Effector memory CD8-positive, alpha-beta T cell (primary cell): ENCODE measurements around the gene PPP4C.

Source experiments
- ATAC-seq: fragments of 150-1000 bp; cut with Tn5 transposase; replicated peaks from 2 replicates; pipeline ENCODE4 v1.10.0; 2021; ENCODE audit warnings: mild to moderate bottlenecking, moderate library complexity
- DNase-seq, 3 experiments: peaks; one replicate each; pipeline ENCODE4 v3.0.0; 2021
- H3K27ac Mint-ChIP-seq, 2 donors: one replicate each; pipeline ENCODE4 v1.8.0; 2022; ENCODE audit warnings: mild to moderate bottlenecking in 2 of 2, mixed read lengths in 2 of 2, moderate library complexity in 2 of 2
- H3K27me3 Mint-ChIP-seq, 2 donors: one replicate each; pipeline ENCODE4 v1.8.0; 2022; ENCODE audit warnings: mixed read lengths in 2 of 2
- H3K36me3 Mint-ChIP-seq: one replicate; pipeline ENCODE4 v1.8.0; 2022; ENCODE audit warnings: mild to moderate bottlenecking, moderate library complexity, mixed read lengths; ENCODE audit not compliant: insufficient read depth
- H3K4me1 Mint-ChIP-seq, 2 donors: one replicate each; pipeline ENCODE4 v1.8.0; 2022; ENCODE audit warnings: low read depth in 2 of 2, mixed read lengths in 2 of 2
- H3K4me3 Mint-ChIP-seq, 2 donors: one replicate each; pipeline ENCODE4 v1.8.0; 2022; ENCODE audit warnings: mild to moderate bottlenecking in 2 of 2, mixed read lengths in 2 of 2, moderate library complexity in 2 of 2
- H3K9me3 Mint-ChIP-seq, 2 donors: one replicate each; pipeline ENCODE4 v1.8.0; 2022; ENCODE audit warnings: mixed read lengths in 2 of 2

PPP4C gene

DNA sequence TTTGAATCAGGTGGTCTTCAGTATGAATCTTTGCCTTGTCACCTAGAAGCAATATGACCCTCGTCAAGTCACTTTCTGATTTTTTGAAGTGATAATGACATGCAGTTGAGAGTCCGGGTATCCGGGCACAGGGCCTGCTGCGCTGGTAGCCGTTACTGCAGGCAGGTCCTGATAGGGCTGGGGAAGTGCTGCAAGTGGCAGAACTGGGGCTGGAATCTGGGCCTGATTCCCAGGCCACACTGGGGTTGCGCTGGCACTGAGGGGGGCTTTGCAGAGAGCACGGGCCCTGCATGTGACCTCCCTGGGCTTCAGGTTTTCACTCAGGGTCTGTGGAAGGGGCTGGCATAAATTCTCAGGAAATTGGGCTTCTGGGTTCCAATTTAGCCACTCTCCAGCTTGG, 3.0 kb downstream of the PPP4C start:
- DNase-seq (no peak), ATAC-seq (no peak)
- no peaks in the 10 kb centered on the region for H3K9me3 Mint-ChIP-seq
- no peak overlapping the region for H3K4me3 Mint-ChIP-seq
- H3K36me3 Mint-ChIP-seq, result peaks cover 63% of the 10 kb centered on the region
- no peaks in the 10 kb centered on the region for H3K27me3 Mint-ChIP-seq
- peaks cover 33 to 36% of the 10 kb centered on the region in 2 donors for H3K4me1 Mint-ChIP-seq
- H3K27ac Mint-ChIP-seq, result peak overlapping the region in 1 of 2 donors; percentile 87

DNA sequence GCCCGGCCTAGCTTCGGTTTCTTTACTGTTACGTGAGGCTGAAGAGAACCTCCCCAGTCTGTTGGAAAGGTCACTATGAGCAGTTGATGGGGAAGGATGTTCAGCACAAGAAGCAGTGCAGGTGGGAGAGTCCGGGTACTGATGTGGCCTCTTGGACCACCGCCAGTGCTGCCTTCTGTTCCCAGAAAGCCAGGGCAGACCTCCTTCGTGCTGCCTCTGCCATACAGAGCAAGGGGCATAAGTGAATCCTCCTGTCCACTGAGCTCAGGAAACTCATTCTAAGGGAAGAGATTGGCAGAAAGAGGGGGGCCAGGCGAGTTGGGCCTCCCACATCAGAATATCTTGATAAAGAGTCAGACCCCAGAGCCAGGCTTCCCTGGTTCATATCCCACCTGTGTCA, 3.7 kb downstream of the PPP4C start:
- Mint-ChIP-seq H3K9me3 (no peaks in the 10 kb centered on the region), H3K27ac (peak overlapping the region; percentile 8 to 87), H3K36me3 (peaks cover 68% of the 10 kb centered on the region), H3K4me1 (peaks cover 33 to 36% of the 10 kb centered on the region in 2 donors), H3K4me3 (no peak overlapping the region), H3K27me3 (no peaks in the 10 kb centered on the region)
- ATAC-seq, result no peak
- no peak for DNase-seq

DNA sequence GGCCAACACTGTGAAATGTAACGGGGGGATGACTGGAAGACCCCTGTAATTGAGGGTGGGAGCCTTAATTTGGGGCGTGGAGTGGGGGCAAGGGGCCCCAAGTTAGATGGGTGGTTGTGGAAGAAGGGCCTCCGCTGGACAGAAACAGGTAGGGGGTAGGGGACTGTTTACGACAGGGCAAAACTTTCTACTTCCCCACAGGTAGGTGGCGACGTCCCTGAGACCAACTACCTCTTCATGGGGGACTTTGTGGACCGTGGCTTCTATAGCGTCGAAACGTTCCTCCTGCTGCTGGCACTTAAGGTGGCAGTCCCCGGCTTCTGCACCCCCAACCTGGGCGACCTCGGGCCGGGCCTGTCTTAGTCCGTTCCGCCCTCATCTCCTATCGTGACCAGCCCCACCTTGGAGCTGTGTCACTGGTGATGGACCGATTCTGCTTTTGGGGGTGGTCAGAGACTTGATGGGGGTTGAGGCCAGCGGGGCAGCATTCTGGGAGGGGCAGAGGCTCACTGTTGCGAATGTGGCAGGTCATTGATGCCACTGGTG, 6.8 kb downstream of the PPP4C start:
- no peaks in the 10 kb centered on the region for H3K9me3 Mint-ChIP-seq
- peak overlapping the region in 1 of 2 donors; percentile 65 for H3K27ac Mint-ChIP-seq
- no peak for DNase-seq
- H3K27me3 Mint-ChIP-seq, result no peaks in the 10 kb centered on the region
- no peak for ATAC-seq
- peaks cover 13 to 23% of the 10 kb centered on the region in 2 donors for H3K4me1 Mint-ChIP-seq
- no peak overlapping the region for H3K4me3 Mint-ChIP-seq
- peaks cover 75% of the 10 kb centered on the region for H3K36me3 Mint-ChIP-seq

DNA sequence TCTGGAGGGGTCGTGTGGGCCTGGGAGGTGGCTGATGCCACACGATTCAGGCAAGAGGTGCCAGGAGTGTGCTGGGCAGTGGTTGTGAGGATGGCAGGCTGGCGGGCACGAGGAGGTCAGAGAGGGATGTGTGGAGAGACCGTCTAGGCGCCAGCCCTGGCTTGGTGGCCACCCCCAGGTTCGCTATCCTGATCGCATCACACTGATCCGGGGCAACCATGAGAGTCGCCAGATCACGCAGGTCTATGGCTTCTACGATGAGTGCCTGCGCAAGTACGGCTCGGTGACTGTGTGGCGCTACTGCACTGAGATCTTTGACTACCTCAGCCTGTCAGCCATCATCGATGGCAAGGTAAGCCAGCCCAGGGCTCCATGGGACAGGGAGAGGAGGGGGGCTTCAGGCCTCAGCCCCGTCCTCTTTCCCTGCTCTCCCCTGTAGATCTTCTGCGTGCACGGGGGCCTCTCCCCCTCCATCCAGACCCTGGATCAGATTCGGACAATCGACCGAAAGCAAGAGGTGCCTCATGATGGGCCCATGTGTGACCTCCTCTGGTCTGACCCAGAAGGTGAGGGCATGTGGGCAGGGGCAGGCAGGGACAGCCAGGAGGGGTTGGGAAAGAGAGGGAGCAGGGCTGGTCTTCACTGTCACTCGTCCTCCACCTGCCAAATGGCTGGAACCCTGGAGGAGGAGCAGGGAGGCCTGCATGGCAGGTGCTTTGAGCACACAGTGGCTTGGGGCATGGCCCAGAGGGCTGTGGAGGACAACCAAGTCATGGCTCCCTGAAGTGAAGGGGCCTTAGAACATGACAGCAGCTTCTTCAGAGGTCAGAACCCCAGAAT, 7.6 kb downstream of the PPP4C start:
- ATAC-seq, result no peak
- Mint-ChIP-seq H3K27me3 (no peaks in the 10 kb centered on the region), H3K36me3 (peaks cover 72% of the 10 kb centered on the region), H3K9me3 (no peaks in the 10 kb centered on the region), H3K27ac (peak overlapping the region in 1 of 2 donors; percentile 65), H3K4me3 (no peak overlapping the region), H3K4me1 (peaks cover 6 to 16% of the 10 kb centered on the region in 2 donors)
- DNase-seq, result no peak

DNA sequence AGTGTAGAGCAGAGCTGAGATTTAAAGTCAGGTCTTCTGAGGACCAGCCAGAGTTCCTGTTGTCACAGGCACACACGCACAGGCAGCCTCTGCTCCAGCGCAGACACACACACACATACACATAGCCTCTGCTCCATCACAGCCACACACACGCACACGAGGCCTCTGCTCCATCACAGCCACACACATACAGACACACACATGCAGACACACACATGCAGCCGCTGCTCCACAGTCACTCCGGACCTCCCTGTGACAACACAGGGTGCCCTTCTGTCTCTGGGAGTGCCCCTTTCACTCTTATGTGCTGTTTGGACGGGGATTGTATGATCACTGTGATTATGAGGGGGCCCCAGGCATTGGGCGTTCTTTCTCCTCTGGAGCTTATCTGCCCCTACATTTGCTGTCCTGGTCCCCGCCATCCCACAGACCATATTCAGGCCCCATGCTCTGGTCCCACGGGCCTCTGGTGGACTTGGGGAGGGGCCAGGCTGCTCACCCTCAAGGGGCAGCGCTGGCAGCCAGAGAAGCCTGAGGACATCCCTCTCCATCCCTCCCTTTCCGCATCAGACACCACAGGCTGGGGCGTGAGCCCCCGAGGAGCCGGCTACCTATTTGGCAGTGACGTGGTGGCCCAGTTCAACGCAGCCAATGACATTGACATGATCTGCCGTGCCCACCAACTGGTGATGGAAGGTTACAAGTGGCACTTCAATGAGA, 8.5 kb downstream of the PPP4C start:
- Mint-ChIP-seq H3K4me1 (peaks cover 6 to 16% of the 10 kb centered on the region in 2 donors), H3K27me3 (no peaks in the 10 kb centered on the region), H3K4me3 (no peak overlapping the region), H3K27ac (peak overlapping the region in 1 of 2 donors; percentile 26), H3K9me3 (no peaks in the 10 kb centered on the region), H3K36me3 (peaks cover 64% of the 10 kb centered on the region)
- ATAC-seq (no peak), DNase-seq (no peak)

DNA sequence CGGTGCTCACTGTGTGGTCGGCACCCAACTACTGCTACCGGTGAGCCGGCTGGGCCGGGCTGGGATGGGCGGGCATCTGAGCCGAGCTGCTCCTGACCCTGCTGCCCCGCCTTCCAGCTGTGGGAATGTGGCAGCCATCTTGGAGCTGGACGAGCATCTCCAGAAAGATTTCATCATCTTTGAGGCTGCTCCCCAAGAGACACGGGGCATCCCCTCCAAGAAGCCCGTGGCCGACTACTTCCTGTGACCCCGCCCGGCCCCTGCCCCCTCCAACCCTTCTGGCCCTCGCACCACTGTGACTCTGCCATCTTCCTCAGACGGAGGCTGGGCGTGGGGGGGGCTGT, 9.0 kb downstream of the PPP4C start:
- no peaks in the 10 kb centered on the region for H3K27me3 Mint-ChIP-seq
- no peaks in the 10 kb centered on the region for H3K9me3 Mint-ChIP-seq
- ATAC-seq (no peak), DNase-seq (no peak)
- peaks cover 3 to 14% of the 10 kb centered on the region in 2 donors for H3K4me1 Mint-ChIP-seq
- no peak overlapping the region for H3K4me3 Mint-ChIP-seq
- H3K27ac Mint-ChIP-seq, result peak overlapping the region in 1 of 2 donors; percentile 26
- peaks cover 58% of the 10 kb centered on the region for H3K36me3 Mint-ChIP-seq

DNA sequence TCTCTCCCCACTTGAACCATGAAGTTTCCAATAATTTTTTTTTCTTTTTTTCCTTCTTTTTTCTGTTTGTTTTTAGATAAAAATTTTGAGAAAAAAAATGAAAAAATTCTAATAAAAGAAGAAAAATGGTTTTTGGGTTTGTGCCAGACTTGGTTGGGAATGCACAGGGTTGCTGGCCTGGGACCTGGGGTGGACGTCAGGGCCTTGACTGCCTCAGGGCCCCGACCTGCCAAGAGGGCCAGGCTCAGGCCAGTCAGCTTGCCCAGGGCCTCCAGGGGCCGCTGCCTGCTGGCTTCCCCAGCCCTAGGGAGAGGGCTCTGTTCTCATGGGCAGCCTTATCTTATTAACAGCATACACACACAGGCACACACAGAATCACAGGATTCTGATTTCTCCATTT, 9.5 kb downstream of the PPP4C start:
- Mint-ChIP-seq H3K27me3 (no peaks in the 10 kb centered on the region), H3K4me1 (peaks cover 3 to 14% of the 10 kb centered on the region in 2 donors), H3K36me3 (peaks cover 57% of the 10 kb centered on the region), H3K9me3 (no peaks in the 10 kb centered on the region), H3K4me3 (no peak overlapping the region), H3K27ac (peak overlapping the region in 1 of 2 donors; percentile 26)
- DNase-seq, result no peak
- ATAC-seq, result no peak

DNA sequence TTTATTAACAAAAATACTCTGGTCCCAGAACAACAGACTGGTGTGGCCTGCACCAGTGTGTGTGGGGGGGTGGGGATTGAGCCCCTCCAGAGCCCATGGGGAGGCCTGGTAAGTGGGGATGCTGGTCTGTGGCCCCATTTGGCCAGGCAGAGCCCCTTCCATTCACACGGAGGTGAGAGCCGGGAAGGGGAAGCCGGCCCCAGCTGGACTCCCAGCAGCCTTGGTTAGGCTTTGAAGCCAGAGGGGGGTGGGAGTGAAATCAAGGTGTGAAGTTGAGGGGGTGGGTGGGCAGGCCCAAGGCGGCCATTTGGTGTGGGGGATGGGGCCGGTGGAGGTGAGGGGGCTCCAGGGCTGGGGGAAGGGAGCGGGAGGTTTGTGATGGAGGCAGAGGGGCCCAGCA, 10.0 kb downstream of the PPP4C start:
- H3K9me3 Mint-ChIP-seq, result no peaks in the 10 kb centered on the region
- peak overlapping the region in 1 of 2 donors; percentile 66 for H3K27ac Mint-ChIP-seq
- DNase-seq (no peak), ATAC-seq (no peak)
- peaks cover 3 to 14% of the 10 kb centered on the region in 2 donors for H3K4me1 Mint-ChIP-seq
- H3K27me3 Mint-ChIP-seq, result no peaks in the 10 kb centered on the region
- H3K36me3 Mint-ChIP-seq, result peaks cover 51% of the 10 kb centered on the region
- H3K4me3 Mint-ChIP-seq, result no peak overlapping the region

DNA sequence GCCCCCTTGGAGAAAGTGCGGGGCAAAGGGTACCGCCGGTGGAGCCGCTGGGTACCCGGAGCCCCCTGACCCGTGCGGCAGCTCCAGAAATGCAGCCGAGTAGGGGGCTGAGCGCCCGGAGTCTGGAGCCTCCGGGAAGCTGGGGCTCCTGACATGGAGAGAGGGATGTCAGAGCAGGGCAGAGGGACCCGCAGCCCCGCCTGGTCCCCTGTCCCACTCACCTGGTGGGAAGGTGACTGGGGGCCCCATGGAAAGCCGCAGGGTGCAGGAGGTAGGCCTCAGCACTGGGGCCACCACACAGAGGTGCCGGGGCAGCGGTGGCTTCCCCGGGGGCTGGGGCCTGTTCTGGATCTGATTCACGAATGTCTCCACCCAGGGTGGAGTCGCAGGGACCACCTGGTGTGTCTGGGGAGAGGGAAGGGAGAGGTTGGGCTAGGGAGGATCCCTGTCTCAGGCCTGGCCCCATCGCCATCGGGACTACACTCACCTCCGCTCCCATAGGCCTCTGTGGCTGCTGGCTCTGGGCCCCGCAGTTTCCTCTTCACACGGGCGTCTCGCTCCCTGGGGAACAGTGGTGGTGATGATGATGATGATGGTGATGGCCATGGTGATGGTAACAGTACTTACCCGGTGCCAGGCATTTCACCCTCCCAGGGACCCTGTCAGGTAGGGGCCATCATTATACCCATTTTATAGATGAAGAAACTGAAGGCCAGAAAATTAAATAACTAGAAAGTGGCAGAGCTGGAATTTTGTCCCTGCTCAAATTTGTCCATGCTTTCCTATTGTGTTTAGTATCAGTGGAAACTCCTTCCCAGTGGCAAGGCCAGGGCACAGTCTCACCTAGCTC, 10.7 kb downstream of the PPP4C start:
- Mint-ChIP-seq H3K4me1 (peaks cover 4 to 14% of the 10 kb centered on the region in 2 donors), H3K27ac (peak overlapping the region; percentile 11 to 66), H3K4me3 (no peak overlapping the region), H3K9me3 (no peaks in the 10 kb centered on the region), H3K27me3 (no peaks in the 10 kb centered on the region), H3K36me3 (peaks cover 44% of the 10 kb centered on the region)
- no peak for DNase-seq
- ATAC-seq, result no peak

DNA sequence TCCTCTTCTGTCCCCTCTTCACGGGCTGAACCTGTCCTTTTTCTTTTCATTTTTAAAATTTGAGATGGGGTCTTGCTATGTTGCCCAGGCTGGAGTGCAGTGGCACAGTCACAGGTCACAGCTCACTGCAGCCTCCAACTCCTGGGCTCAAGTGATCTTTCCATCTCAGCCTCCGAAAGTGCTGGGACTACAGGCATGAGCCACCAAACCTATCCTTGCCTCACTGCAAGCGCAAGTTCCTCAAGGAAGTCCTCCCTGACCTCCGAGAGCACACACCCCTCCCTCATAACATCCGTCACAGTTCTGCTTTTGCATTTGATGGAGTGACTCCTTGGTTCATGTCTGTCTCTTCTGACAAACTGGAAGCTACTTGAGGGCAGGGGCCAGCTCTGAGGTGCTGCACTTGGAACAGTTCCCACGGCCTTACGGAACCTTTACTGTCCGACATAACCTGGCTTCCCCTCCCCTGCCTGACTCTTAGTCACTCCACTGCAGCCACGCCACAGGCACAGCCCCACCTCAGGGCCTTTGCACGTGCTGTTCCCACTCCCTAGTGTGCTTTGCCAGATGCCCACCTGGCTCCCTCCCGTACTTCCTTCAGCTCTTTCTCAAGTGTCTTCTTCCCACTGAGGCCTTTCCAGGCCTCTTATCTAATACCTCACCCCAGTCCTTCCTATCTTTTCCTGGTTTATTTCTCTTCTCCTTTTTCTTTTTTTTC, 11.5 kb downstream of the PPP4C start:
- H3K4me3 Mint-ChIP-seq, result no peak overlapping the region
- ATAC-seq, result no peak
- H3K27ac Mint-ChIP-seq, result peak overlapping the region; percentile 11 to 66
- peaks cover 38% of the 10 kb centered on the region for H3K36me3 Mint-ChIP-seq
- no peaks in the 10 kb centered on the region for H3K9me3 Mint-ChIP-seq
- H3K27me3 Mint-ChIP-seq, result no peaks in the 10 kb centered on the region
- no peak for DNase-seq
- H3K4me1 Mint-ChIP-seq, result peaks cover 10 to 13% of the 10 kb centered on the region in 2 donors

DNA sequence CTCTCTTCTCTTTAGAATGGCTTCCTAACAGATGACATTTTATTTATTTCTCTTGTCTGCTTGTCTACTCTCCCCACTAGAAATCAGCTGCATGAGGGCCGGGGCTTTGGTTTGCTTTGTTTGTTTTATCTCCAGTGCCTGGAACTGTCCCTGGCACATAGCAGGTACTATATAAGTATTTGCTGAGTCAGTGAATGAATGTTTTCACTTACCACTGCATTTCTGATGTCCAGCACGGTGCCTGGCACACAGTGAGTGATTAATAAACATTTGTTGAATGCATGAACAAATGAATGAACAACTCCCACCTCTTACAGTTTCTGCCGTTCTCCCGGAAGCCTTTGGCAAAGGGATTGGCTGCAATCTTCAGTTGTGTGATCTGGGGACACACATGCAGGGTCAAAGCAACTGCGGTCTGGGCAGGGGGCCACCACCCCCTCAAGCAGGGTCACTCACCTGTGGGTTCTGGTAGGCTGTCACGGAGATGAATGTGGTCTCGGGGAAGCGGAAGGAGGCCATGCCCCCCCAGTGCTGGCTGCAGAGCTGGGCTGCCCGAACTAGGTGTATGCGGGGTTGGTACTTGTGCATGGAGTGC, 12.5 kb downstream of the PPP4C start:
- peak overlapping the region; percentile 60 to 66 for H3K27ac Mint-ChIP-seq
- ATAC-seq (no peak), DNase-seq (no peak)
- peaks cover 40% of the 10 kb centered on the region for H3K36me3 Mint-ChIP-seq
- no peaks in the 10 kb centered on the region for H3K27me3 Mint-ChIP-seq
- no peaks in the 10 kb centered on the region for H3K9me3 Mint-ChIP-seq
- no peak overlapping the region for H3K4me3 Mint-ChIP-seq
- peaks cover 11 to 14% of the 10 kb centered on the region in 2 donors for H3K4me1 Mint-ChIP-seq

DNA sequence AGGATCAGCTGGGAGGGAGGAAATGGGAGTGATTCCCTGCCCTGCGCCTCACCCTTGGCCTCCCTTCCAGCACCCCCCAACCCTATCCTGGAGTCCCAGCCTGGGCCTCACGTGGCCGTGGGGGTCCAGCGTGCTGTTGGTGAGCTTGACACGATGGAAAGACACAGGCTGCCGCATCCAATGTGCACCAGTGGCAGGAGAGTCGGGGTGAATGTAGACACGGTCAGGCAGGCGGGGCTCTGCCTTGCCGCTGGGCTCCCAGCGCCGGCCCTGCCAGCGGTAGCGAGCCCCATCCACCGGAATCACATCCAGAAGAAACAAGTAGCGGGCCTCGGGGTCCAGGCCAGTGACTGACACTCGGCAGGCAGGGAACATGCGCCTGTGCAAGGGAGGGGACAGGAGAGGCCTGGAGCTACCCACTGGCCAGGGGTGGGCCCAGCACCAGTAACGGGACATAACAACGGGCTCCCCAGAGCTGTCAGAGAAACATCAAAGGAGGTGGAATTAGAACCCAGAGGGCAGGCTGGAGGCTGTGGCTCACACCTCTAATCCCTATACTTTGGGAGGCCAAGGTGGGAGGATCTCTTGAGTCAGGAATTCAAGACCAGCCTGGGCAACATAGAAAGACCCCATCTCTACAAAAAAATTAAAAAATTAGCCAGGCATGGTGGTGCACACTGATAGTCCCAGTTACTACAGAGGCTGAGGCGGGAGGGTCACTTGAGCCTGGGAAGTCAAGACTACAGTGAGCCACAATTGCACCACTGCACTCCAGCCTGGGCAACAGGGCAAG, 13.2 kb downstream of the PPP4C start:
- no peaks in the 10 kb centered on the region for H3K9me3 Mint-ChIP-seq
- H3K4me1 Mint-ChIP-seq, result peaks cover 13 to 16% of the 10 kb centered on the region in 2 donors
- H3K27me3 Mint-ChIP-seq, result no peaks in the 10 kb centered on the region
- peak overlapping the region; percentile 59 to 60 for H3K27ac Mint-ChIP-seq
- no peak overlapping the region for H3K4me3 Mint-ChIP-seq
- H3K36me3 Mint-ChIP-seq, result peaks cover 41% of the 10 kb centered on the region
- no peak for ATAC-seq
- DNase-seq, result no peak
